A673 (cell line): ENCODE data around the gene SINHCAF.

Experiments
- CTCF ChIP-seq: fragments of 300-800, 200-600 bp; sonication (generic); conservative IDR thresholded peaks from 2 replicates; pipeline ENCODE4 v1.5.1; 2017; ENCODE audit warnings: low read depth, mild to moderate bottlenecking, antibody characterized with exemption, low read length, moderate library complexity, mixed read lengths
- EZH2 ChIP-seq: fragments of 200-600 bp; sonication (generic); IDR thresholded peaks from 2 replicates; pipeline ENCODE4 v1.6.1; 2017; ENCODE audit warnings: borderline replicate concordance, low read depth, mild to moderate bottlenecking, mixed read lengths, antibody characterized with exemption, low read length; ENCODE audit not compliant: poor library complexity, severe bottlenecking

- TF ChIP-seq CTCF (no peak), EZH2 (no peak)
These were observed 47.1 kb downstream of the SINHCAF start for GRCh38 chr12:31278832-31279231.
